Glutamatergic neuron (in vitro differentiated cells): ENCODE data around the gene NHEJ1. TPM values are rescaled to one million over a fixed set of nuclear protein-coding genes. Genes with fewer than 3 reads are reported as not detected.

Experiments
- DNase-seq: peaks from one replicate; pipeline ENCODE4 v3.0.0; 2022
- H3K27ac Mint-ChIP-seq: one replicate; pipeline ENCODE4 v1.8.0; 2020; ENCODE audit warnings: mild to moderate bottlenecking, mixed read lengths, inconsistent platforms; ENCODE audit not compliant: unreplicated experiment
- H3K27me3 Mint-ChIP-seq: one replicate; pipeline ENCODE4 v1.8.0; 2020; ENCODE audit warnings: mild to moderate bottlenecking, moderate library complexity, mixed read lengths, inconsistent platforms; ENCODE audit not compliant: unreplicated experiment
- H3K36me3 Mint-ChIP-seq: one replicate; pipeline ENCODE4 v1.8.0; 2020; ENCODE audit warnings: mild to moderate bottlenecking, mixed read lengths, inconsistent platforms; ENCODE audit not compliant: unreplicated experiment
- H3K4me1 Mint-ChIP-seq: one replicate; pipeline ENCODE4 v1.8.0; 2020; ENCODE audit warnings: mild to moderate bottlenecking, low read depth, mixed read lengths, inconsistent platforms; ENCODE audit not compliant: unreplicated experiment
- H3K4me3 Mint-ChIP-seq: one replicate; pipeline ENCODE4 v1.8.0; 2020; ENCODE audit warnings: mild to moderate bottlenecking, mixed read lengths, inconsistent platforms; ENCODE audit not compliant: unreplicated experiment
- H3K9me3 Mint-ChIP-seq: one replicate; pipeline ENCODE4 v1.8.0; 2020; ENCODE audit warnings: mild to moderate bottlenecking, moderate library complexity, mixed read lengths, inconsistent platforms; ENCODE audit not compliant: unreplicated experiment
- total RNA-seq: library from RNA; stranded (reverse); fragmentation: NEBNext Ultra II Directional; extraction: Animal tissue kit (Norgen Biotek cat#: 25700); gene quantifications from one replicate; pipeline ENCODE4 v1.2.1, GENCODE V29; 2021; ENCODE audit not compliant: unreplicated experiment
- TF ChIP-seq, protein P1 (sequence below): fragments of 200-600 bp; sonication (generic); IDR thresholded peaks from one replicate; pipeline ENCODE4 v1.5.0; 2021; ENCODE audit not compliant: partially characterized antibody, unreplicated experiment

The NHEJ1 gene
- total RNA-seq, 1 donor from 2014 or later, result 24.8 TPM

DNA sequence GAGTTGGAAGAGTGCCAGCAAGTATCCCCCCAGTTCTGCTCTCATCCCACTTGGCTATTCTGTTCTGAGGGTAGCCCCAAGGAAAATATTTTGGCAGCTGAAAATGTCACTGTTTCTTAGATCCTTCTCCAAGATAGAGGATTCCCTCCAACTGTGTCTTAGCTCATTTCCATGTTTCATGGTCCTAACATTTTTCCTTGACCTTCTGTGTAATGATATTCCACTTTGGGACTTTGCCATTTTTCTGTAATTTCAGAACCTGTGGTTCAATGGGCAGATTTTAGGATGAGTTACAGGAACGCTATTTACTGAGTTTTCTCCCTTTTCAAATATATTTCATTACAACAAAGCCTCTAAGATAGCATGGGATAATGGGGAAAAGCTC, 34.7 kb downstream of the NHEJ1 start:
- no peak overlapping the region for H3K4me3 Mint-ChIP-seq
- H3K36me3 Mint-ChIP-seq, result no peaks in the 10 kb centered on the region
- H3K27ac Mint-ChIP-seq, result no peak overlapping the region
- peaks cover 15% of the 10 kb centered on the region for H3K4me1 Mint-ChIP-seq
- H3K9me3 Mint-ChIP-seq, result peaks cover 2% of the 10 kb centered on the region
- H3K27me3 Mint-ChIP-seq, result no peaks in the 10 kb centered on the region
- TF ChIP-seq, protein P1, sequence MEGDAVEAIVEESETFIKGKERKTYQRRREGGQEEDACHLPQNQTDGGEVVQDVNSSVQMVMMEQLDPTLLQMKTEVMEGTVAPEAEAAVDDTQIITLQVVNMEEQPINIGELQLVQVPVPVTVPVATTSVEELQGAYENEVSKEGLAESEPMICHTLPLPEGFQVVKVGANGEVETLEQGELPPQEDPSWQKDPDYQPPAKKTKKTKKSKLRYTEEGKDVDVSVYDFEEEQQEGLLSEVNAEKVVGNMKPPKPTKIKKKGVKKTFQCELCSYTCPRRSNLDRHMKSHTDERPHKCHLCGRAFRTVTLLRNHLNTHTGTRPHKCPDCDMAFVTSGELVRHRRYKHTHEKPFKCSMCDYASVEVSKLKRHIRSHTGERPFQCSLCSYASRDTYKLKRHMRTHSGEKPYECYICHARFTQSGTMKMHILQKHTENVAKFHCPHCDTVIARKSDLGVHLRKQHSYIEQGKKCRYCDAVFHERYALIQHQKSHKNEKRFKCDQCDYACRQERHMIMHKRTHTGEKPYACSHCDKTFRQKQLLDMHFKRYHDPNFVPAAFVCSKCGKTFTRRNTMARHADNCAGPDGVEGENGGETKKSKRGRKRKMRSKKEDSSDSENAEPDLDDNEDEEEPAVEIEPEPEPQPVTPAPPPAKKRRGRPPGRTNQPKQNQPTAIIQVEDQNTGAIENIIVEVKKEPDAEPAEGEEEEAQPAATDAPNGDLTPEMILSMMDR, result no peak
- no peak for DNase-seq

DNA sequence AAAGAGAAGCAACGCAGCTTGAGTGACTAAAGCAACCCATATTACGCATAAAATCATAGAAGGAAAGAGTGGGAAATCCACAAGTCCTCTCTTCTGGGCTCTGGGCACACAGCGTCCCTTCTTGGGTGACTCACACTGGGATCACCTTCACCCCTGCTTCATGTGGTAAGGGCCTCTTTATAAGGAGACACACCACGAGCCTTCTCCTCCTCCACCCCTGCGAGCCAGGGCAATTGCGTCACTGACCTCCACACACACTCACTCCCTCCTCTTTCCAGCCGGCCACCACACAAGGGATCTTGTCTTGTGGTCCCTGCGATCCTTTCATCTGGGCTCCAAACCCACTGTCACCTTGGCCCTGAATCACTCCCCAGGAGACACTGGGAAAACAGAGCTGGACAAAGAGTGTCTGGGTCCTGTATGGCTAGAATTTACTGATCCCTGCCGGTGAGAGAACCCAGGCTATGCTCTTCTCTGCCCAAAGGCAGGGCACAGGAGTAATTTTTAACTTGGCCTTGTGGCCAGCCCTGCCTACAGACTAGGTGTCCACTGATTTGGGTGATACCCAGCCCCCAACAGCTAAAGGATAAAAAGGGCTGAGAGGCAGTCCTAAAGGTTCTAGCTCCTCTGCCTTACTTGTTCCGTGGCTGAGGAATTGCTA, 35.3 kb downstream of the NHEJ1 start:
- no peaks in the 10 kb centered on the region for H3K27me3 Mint-ChIP-seq
- no peak overlapping the region for H3K27ac Mint-ChIP-seq

DNA sequence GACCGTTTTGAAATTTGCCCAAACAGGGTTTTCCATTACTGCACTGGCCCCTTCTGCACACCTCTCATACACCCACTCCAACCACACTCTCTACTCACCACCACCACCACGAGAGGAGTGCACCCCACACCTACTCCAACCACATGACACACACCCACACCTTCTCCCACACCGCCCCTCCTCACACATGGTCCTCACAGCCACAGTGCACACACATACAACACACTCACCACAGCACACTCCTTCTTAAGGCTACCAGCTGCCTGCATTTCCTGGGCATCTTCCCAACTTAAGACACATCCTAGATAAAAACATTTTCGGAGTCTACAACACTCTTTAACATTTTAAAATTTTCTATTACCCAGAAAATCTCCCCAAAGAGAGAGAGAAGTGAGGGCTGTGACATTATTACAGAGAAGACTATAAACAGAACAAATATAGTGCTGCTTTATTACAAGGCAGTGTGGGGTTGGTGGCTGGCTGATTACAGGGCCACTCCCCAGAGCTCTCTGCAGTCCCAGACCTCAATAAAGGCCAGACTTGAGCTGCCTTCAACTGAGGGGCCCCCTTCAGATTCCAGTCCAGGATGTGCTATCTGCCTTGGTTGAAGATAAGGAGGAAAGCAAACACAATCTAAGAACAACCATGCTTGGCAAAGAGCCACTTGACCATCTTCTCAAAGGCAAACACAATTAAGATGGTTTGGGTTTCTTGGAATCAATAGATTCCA, 36.1 kb downstream of the NHEJ1 start:
- no peak overlapping the region for H3K4me3 Mint-ChIP-seq
- no peak overlapping the region for H3K27ac Mint-ChIP-seq
- H3K4me1 Mint-ChIP-seq, result peaks cover 15% of the 10 kb centered on the region
- peaks cover 2% of the 10 kb centered on the region for H3K9me3 Mint-ChIP-seq
- TF ChIP-seq, protein P1, result no peak
- H3K36me3 Mint-ChIP-seq, result no peaks in the 10 kb centered on the region
- DNase-seq, result no peak
- no peaks in the 10 kb centered on the region for H3K27me3 Mint-ChIP-seq

More for the DNA sequence above, 35.3 kb downstream of the NHEJ1 start:
- DNase-seq, result no peak
- H3K4me3 Mint-ChIP-seq, result no peak overlapping the region
- peaks cover 15% of the 10 kb centered on the region for H3K4me1 Mint-ChIP-seq
- TF ChIP-seq, protein P1, result no peak
- H3K36me3 Mint-ChIP-seq, result no peaks in the 10 kb centered on the region
- peaks cover 2% of the 10 kb centered on the region for H3K9me3 Mint-ChIP-seq

DNA sequence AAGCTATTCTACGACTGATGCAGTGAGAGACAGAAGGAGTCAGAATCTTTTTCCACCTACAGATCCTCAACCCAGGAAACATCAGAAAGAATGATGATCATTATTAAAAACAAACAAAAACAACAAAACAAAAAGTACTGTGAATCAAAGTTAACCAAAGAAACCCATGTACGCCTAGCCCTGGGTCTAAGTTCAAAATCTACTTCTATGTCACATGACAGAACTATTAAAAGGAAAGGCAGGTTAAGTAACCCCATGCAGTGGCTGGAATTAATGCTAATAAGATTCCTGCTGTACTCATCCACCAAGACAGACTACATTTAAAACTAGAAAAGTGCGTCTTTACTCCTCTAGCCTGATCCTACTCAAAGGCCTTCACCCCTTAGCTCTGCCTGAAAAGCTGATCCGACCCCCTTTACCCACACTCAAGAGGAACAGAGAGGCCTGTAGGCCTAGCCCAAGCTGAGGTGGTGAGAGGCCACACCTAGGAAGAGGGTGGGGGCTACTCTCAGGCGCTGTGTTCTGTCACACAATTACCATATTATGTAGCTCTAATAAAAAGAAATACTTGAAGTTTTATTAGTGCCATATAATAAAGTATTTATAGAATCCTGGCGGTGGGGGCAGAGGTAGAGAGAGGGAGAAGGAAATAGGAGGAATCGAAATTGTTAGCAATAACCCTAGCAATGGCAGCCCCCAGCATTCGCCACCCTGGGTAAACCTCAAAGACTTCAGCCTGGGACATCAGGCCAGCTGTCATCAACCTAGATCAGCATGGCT, 37.1 kb downstream of the NHEJ1 start:
- no peak overlapping the region for H3K4me3 Mint-ChIP-seq
- H3K36me3 Mint-ChIP-seq, result no peaks in the 10 kb centered on the region
- no peaks in the 10 kb centered on the region for H3K27me3 Mint-ChIP-seq
- DNase-seq, result no peak
- H3K9me3 Mint-ChIP-seq, result peaks cover 2% of the 10 kb centered on the region
- H3K27ac Mint-ChIP-seq, result no peak overlapping the region
- TF ChIP-seq, protein P1, result no peak
- H3K4me1 Mint-ChIP-seq, result peaks cover 25% of the 10 kb centered on the region
